ENCODE results near the gene ESRRG. TPM values are rescaled to one million over a fixed set of nuclear protein-coding genes. Genes with fewer than 3 reads are reported as not detected.
A peak's percentile ranks its signal among the peaks of the same experiment; 100 is the strongest.

Gene ESRRG
- total and polyA plus RNA-seq, 2 donors (not counting 1 experiment from before 2014, with no cell fraction given): 0.15 to 0.83 TPM

GRCh38 chr1:216499581-216500272 lies 223.5 kb downstream of the ESRRG start:
- H3K9me3 ChIP-seq (ENCODE audit: control insufficient read depth, insufficient read depth, low read depth, low read length): no peaks in the 10 kb centered on the region
- TF ChIP-seq EZH2 (IDR thresholded peaks at IDR 0.05; ENCODE audit: low read length, missing control alignments): no peak
- TF ChIP-seq CTCF (conservative IDR thresholded peaks at IDR 0.05 in 1 of 2, IDR thresholded peaks at IDR 0.05 in 1 of 2; ENCODE audit: low read depth in 1 of 2, low read length in 2 of 2): no peak
- H3K27me3 ChIP-seq (ENCODE audit: control insufficient read depth, insufficient read depth, low read length): no peaks in the 10 kb centered on the region
- no peak overlapping the region for H3K27ac ChIP-seq (ENCODE audit: insufficient read depth, low read length)
- H3K79me2 ChIP-seq (ENCODE audit: control insufficient read depth, insufficient read depth, low read length): no peaks in the 10 kb centered on the region
- peak in 1 of 2 donors; percentile 55 for DNase-seq (ENCODE audit: low read depth in 2 of 2)
- no peak overlapping the region for H3K4me3 ChIP-seq (replicated peaks in 1 of 4; ENCODE audit: control extremely low read depth in 1 of 4, insufficient read depth in 1 of 4, low read depth in 3 of 4, low read length in 4 of 4)
- H3K4me2 ChIP-seq (ENCODE audit: extremely low read depth, insufficient read depth, low read length): no peak overlapping the region
- no peaks in the 10 kb centered on the region for H3K36me3 ChIP-seq (ENCODE audit: control insufficient read depth, insufficient read depth, low read length)
- H3K9ac ChIP-seq (ENCODE audit: insufficient read depth, low read length): no peak overlapping the region
- H3K4me1 ChIP-seq (ENCODE audit: control insufficient read depth, extremely low read depth, insufficient read depth, low read length): no peaks in the 10 kb centered on the region
- H4K20me1 ChIP-seq (ENCODE audit: control insufficient read depth, extremely low read depth, insufficient read depth, low read length): no peaks in the 10 kb centered on the region
- H2AFZ ChIP-seq (ENCODE audit: low read length): no peak overlapping the region

- Histone ChIP-seq H3K27ac (ENCODE audit: insufficient read depth, low read length) (no peak overlapping the region), H3K4me1 (ENCODE audit: control insufficient read depth, extremely low read depth, insufficient read depth, low read length) (no peaks in the 10 kb centered on the region), H3K4me2 (ENCODE audit: extremely low read depth, insufficient read depth, low read length) (no peak overlapping the region), H4K20me1 (ENCODE audit: control insufficient read depth, extremely low read depth, insufficient read depth, low read length) (no peaks in the 10 kb centered on the region), H3K79me2 (ENCODE audit: control insufficient read depth, insufficient read depth, low read length) (no peaks in the 10 kb centered on the region), H3K9ac (ENCODE audit: insufficient read depth, low read length) (no peak overlapping the region), H3K4me3 (replicated peaks in 1 of 4; ENCODE audit: control extremely low read depth in 1 of 4, insufficient read depth in 1 of 4, low read depth in 3 of 4, low read length in 4 of 4) (no peak overlapping the region), H3K9me3 (ENCODE audit: control insufficient read depth, insufficient read depth, low read depth, low read length) (no peaks in the 10 kb centered on the region), H3K27me3 (ENCODE audit: control insufficient read depth, insufficient read depth, low read length) (no peaks in the 10 kb centered on the region), H3K36me3 (ENCODE audit: control insufficient read depth, insufficient read depth, low read length) (no peaks in the 10 kb centered on the region), H2AFZ (ENCODE audit: low read length) (no peak overlapping the region)
- no peak for TF ChIP-seq CTCF (conservative IDR thresholded peaks at IDR 0.05 in 1 of 2, IDR thresholded peaks at IDR 0.05 in 1 of 2; ENCODE audit: low read depth in 1 of 2, low read length in 2 of 2)
- no peak for TF ChIP-seq EZH2 (IDR thresholded peaks at IDR 0.05; ENCODE audit: low read length, missing control alignments)
- DNase-seq (ENCODE audit: low read depth in 2 of 2): no peak
Measured at GRCh38 chr1:216498277-216498676, 225.0 kb downstream of the ESRRG start.

GRCh38 chr1:216485042-216485441 lies 238.2 kb downstream of the ESRRG start:
- no peaks in the 10 kb centered on the region for H3K9me3 ChIP-seq (ENCODE audit: control insufficient read depth, insufficient read depth, low read depth, low read length)
- H3K4me1 ChIP-seq (ENCODE audit: control insufficient read depth, extremely low read depth, insufficient read depth, low read length): no peaks in the 10 kb centered on the region
- TF ChIP-seq CTCF (conservative IDR thresholded peaks at IDR 0.05 in 1 of 2, IDR thresholded peaks at IDR 0.05 in 1 of 2; ENCODE audit: low read depth in 1 of 2, low read length in 2 of 2): no peak
- no peak for TF ChIP-seq EZH2 (IDR thresholded peaks at IDR 0.05; ENCODE audit: low read length, missing control alignments)
- no peak for DNase-seq (ENCODE audit: low read depth in 2 of 2)
- H4K20me1 ChIP-seq (ENCODE audit: control insufficient read depth, extremely low read depth, insufficient read depth, low read length): no peaks in the 10 kb centered on the region
- H3K4me2 ChIP-seq (ENCODE audit: extremely low read depth, insufficient read depth, low read length): no peak overlapping the region
- H3K36me3 ChIP-seq (ENCODE audit: control insufficient read depth, insufficient read depth, low read length): no peaks in the 10 kb centered on the region
- H2AFZ ChIP-seq (ENCODE audit: low read length): no peak overlapping the region
- no peak overlapping the region for H3K4me3 ChIP-seq (replicated peaks in 1 of 4; ENCODE audit: control extremely low read depth in 1 of 4, insufficient read depth in 1 of 4, low read depth in 3 of 4, low read length in 4 of 4)
- H3K27ac ChIP-seq (ENCODE audit: insufficient read depth, low read length): no peak overlapping the region
- H3K9ac ChIP-seq (ENCODE audit: insufficient read depth, low read length): no peak overlapping the region
- H3K27me3 ChIP-seq (ENCODE audit: control insufficient read depth, insufficient read depth, low read length): no peaks in the 10 kb centered on the region
- no peaks in the 10 kb centered on the region for H3K79me2 ChIP-seq (ENCODE audit: control insufficient read depth, insufficient read depth, low read length)

Measured in fibroblast of lung (primary cell).